HepG2 (cell line): ENCODE data around the gene COX6B1. TPM values are rescaled to one million over a fixed set of nuclear protein-coding genes. Genes with fewer than 3 reads are reported as not detected.
A peak's percentile ranks its signal among the peaks of the same experiment; 100 is the strongest.

Experiments
- CBX1 ChIP-seq: IDR thresholded peaks from one replicate; pipeline ENCODE4 v1.6.1; 2016; ENCODE audit warnings: antibody characterized with exemption, low read depth
- ETV5 ChIP-seq: IDR thresholded peaks from 2 replicates; pipeline ENCODE4 v1.6.1; 2018; ENCODE audit warnings: missing biosample characterization, missing genetic modification reagents, inconsistent platforms, borderline replicate concordance
- FLYWCH1 ChIP-seq: sonication (generic); formaldehyde crosslinking; IDR thresholded peaks from 2 replicates; pipeline ENCODE4 v1.8.1; 2023; ENCODE audit warnings: mild to moderate bottlenecking, missing genetic modification reagents
- HOXA7 ChIP-seq: sonication (generic); formaldehyde crosslinking; IDR thresholded peaks from 2 replicates; pipeline ENCODE4 v1.8.1; 2022; ENCODE audit warnings: mild to moderate bottlenecking, missing genetic modification reagents, moderate library complexity
- MBD4 ChIP-seq: IDR thresholded peaks from 2 replicates; pipeline ENCODE4 v1.6.1; 2012; ENCODE audit warnings: low read length, inconsistent platforms, borderline replicate concordance
- MED1 ChIP-seq: sonication (generic); formaldehyde crosslinking; IDR thresholded peaks from 2 replicates; pipeline ENCODE4 v1.4.0; 2020; ENCODE audit warnings: missing genetic modification reagents
- NBN ChIP-seq: fragments of 450-650 bp; conservative IDR thresholded peaks from 2 replicates; pipeline ENCODE4 v1.6.1; 2017
- NONO ChIP-seq, 2 experiments: fragments of 450-650 bp in 1 of 2; sonication (generic) in 1 of 2; formaldehyde crosslinking in 1 of 2; IDR thresholded peaks in 1 of 2; conservative IDR thresholded peaks in 1 of 2; 2 replicates each; pipeline versions ENCODE4 v1.6.1 to v1.8.0; 2017 to 2022; ENCODE audit warnings: mild to moderate bottlenecking in 1 of 2, missing genetic modification reagents in 1 of 2, moderate library complexity in 1 of 2
- NRL ChIP-seq: sonication (generic); formaldehyde crosslinking; IDR thresholded peaks from 2 replicates; pipeline ENCODE4 v1.5.0; 2020; ENCODE audit warnings: missing genetic modification reagents, mild to moderate bottlenecking, moderate library complexity, borderline replicate concordance
- PAF1 ChIP-seq: IDR thresholded peaks from 2 replicates; pipeline ENCODE4 v1.6.1; 2016; ENCODE audit warnings: missing genetic modification reagents, missing compliant biosample characterization
- RFXAP ChIP-seq: sonication (generic); formaldehyde crosslinking; IDR thresholded peaks from 2 replicates; pipeline ENCODE4 v1.4.0; 2020; ENCODE audit warnings: missing genetic modification reagents, borderline replicate concordance
- SP2 ChIP-seq: sonication (generic); formaldehyde crosslinking; IDR thresholded peaks from 2 replicates; pipeline ENCODE4 v1.5.1; 2020; ENCODE audit warnings: mild to moderate bottlenecking, missing genetic modification reagents
- TBL1XR1 ChIP-seq: fragments of 150-350 bp; IDR thresholded peaks from 2 replicates; pipeline ENCODE4 v1.6.1; 2014; ENCODE audit warnings: borderline replicate concordance, low read length; ENCODE audit not compliant: partially characterized antibody
- U2AF1 ChIP-seq: fragments of 200-400 bp; formaldehyde crosslinking; optimal IDR thresholded peaks from 2 replicates; pipeline ENCODE3; 2017; ENCODE audit warnings: mild to moderate bottlenecking, low read depth, low read length
- XRCC5 ChIP-seq: fragments of 200-400 bp; formaldehyde crosslinking; optimal IDR thresholded peaks from 2 replicates; pipeline ENCODE3; 2017; ENCODE audit warnings: mild to moderate bottlenecking, low read length
- ZFP62 ChIP-seq: sonication (generic); formaldehyde crosslinking; IDR thresholded peaks from 2 replicates; pipeline ENCODE4 v1.4.0; 2020; ENCODE audit warnings: missing genetic modification reagents
- ZNF160 ChIP-seq: sonication (generic); formaldehyde crosslinking; IDR thresholded peaks from 2 replicates; pipeline ENCODE4 v1.8.0; 2022; ENCODE audit warnings: mild to moderate bottlenecking, inconsistent platforms, missing genetic modification reagents
- ZNF24 ChIP-seq: fragments of 450-650 bp; IDR thresholded peaks from 2 replicates; pipeline ENCODE4 v1.6.1; 2017; ENCODE audit warnings: antibody characterized with exemption, mild to moderate bottlenecking
- ZNF556 ChIP-seq: sonication (generic); formaldehyde crosslinking; IDR thresholded peaks from 2 replicates; pipeline ENCODE4 v1.4.0; 2020; ENCODE audit warnings: mild to moderate bottlenecking, missing genetic modification reagents, borderline replicate concordance
- polyA plus RNA-seq, 8 experiments: library from polyadenylated mRNA; depleted of rRNA in 3 of 8; stranded (reverse) in 7 of 8; unstranded in 1 of 8; fragments of >200 nt; fragmentation: Illumina TruSeq in 4 of 8; extraction: Trizol in 4 of 8; gene quantifications; 2 replicates each; pipeline versions ENCODE4 v1.2.1 to v1.2.3, GENCODE V29; 2011 to 2016; ENCODE audit warnings: low read depth in 4 of 8, missing spikeins in 1 of 8, mixed read lengths in 1 of 8; ENCODE audit not compliant: insufficient read depth in 1 of 8
- total RNA-seq, 5 experiments: library from RNA; depleted of rRNA; stranded (reverse); fragments of >200 nt; fragmentation: Illumina TruSeq; extraction: Trizol; gene quantifications; 2 replicates each; pipeline ENCODE4 v1.2.3, GENCODE V29; 2016; ENCODE audit warnings: low read depth in 1 of 5
- TF ChIP-seq, protein P1 (sequence below): sonication (generic); formaldehyde crosslinking; IDR thresholded peaks from 2 replicates; pipeline ENCODE4 v1.5.0; 2020; ENCODE audit warnings: missing genetic modification reagents, mild to moderate bottlenecking, borderline replicate concordance
- TF ChIP-seq, protein P2 (sequence below): sonication (generic); formaldehyde crosslinking; IDR thresholded peaks from 2 replicates; pipeline ENCODE4 v1.5.1; 2020; ENCODE audit warnings: missing genetic modification reagents, mild to moderate bottlenecking, borderline replicate concordance
- TF ChIP-seq, protein P3 (sequence below): IDR thresholded peaks from 2 replicates; pipeline ENCODE4 v1.6.1; 2018; ENCODE audit warnings: missing genetic modification reagents
- TF ChIP-seq, protein P4 (sequence below): sonication (generic); formaldehyde crosslinking; IDR thresholded peaks from 2 replicates; pipeline ENCODE4 v1.8.0; 2022; ENCODE audit warnings: mild to moderate bottlenecking, missing genetic modification reagents, moderate library complexity
- TF ChIP-seq, protein P5 (sequence below): conservative IDR thresholded peaks from 2 replicates; pipeline ENCODE4 v1.6.1; 2018; ENCODE audit warnings: missing genetic modification reagents

COX6B1 gene
- total and polyA plus RNA-seq, 2 of the 13 experiments (the other 11 are each of a cell fraction or from before 2014, with no cell fraction given), result 481 to 487 TPM

DNA sequence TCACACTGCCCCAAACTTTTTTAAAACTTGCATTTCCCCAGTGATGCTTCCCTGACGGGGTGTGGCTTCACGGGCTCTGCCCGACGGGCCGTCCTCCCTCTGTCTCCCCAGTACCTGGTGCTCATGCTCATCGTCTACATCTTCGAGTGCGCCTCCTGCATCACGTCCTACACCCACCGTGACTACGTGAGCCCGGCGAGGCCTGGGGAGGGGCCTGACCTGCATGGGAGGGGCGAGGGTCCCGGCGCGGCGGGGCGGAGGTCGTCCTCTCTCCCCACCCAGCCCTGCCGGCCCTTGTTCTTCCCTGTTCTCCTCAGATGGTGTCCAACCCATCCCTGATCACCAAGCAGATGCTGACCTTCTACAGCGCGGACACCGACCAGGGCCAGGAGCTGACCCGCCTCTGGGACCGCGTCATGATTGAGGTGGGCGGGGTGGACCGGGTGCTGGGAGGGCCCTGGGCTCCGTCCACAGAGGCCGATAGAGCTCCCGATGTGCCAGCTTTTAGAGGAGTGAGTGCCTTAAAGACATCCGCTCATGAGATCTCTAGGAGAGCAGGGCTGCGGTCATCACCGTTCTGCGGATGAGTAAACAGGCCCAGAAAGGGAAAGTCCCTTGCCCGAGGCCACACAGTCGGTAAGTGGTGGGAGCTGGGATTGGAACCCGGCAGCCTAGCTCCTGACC is 25.1 kb downstream of the COX6B1 start (continued):
- no peak for TF ChIP-seq FLYWCH1 (CRISPR knock-in tag)
- no peak for TF ChIP-seq MBD4
- TF ChIP-seq ZNF24, result no peak
- no peak for TF ChIP-seq NBN
- peak; percentile 38 for TF ChIP-seq XRCC5
- TF ChIP-seq TBL1XR1, result no peak
- TF ChIP-seq ZNF556 (CRISPR knock-in tag), result peak; percentile 33; the same call in 1 of the 2 replicates
- no peak for TF ChIP-seq HOXA7 (CRISPR knock-in tag)
- TF ChIP-seq, protein P1, sequence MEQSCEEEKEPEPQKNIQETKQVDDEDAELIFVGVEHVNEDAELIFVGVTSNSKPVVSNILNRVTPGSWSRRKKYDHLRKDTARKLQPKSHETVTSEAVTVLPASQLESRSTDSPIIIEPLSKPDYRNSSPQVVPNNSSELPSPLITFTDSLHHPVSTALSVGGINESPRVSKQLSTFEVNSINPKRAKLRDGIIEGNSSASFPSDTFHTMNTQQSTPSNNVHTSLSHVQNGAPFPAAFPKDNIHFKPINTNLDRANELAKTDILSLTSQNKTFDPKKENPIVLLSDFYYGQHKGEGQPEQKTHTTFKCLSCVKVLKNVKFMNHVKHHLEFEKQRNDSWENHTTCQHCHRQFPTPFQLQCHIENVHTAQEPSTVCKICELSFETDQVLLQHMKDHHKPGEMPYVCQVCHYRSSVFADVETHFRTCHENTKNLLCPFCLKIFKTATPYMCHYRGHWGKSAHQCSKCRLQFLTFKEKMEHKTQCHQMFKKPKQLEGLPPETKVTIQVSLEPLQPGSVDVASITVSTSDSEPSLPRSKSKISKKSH (CRISPR knock-in tag), result 0 out of 2 replicates have a peak, but pooled peaks have one; percentile 16
- no peak for TF ChIP-seq U2AF1
- no peak for TF ChIP-seq ZFP62 (CRISPR knock-in tag)
- no peak for TF ChIP-seq NONO (IDR thresholded peaks at IDR 0.05)
- no peak for TF ChIP-seq NONO (CRISPR knock-in tag; conservative IDR thresholded peaks at IDR 0.05)
- 0 out of 2 replicates have a peak, but pooled peaks have one; percentile 35 for TF ChIP-seq NRL (CRISPR knock-in tag)
- TF ChIP-seq, protein P2, sequence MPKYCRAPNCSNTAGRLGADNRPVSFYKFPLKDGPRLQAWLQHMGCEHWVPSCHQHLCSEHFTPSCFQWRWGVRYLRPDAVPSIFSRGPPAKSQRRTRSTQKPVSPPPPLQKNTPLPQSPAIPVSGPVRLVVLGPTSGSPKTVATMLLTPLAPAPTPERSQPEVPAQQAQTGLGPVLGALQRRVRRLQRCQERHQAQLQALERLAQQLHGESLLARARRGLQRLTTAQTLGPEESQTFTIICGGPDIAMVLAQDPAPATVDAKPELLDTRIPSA, result no peak
- TF ChIP-seq, protein P3, sequence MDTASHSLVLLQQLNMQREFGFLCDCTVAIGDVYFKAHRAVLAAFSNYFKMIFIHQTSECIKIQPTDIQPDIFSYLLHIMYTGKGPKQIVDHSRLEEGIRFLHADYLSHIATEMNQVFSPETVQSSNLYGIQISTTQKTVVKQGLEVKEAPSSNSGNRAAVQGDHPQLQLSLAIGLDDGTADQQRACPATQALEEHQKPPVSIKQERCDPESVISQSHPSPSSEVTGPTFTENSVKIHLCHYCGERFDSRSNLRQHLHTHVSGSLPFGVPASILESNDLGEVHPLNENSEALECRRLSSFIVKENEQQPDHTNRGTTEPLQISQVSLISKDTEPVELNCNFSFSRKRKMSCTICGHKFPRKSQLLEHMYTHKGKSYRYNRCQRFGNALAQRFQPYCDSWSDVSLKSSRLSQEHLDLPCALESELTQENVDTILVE, result no peak
- TF ChIP-seq SP2 (CRISPR knock-in tag), result no peak
- TF ChIP-seq PAF1 (CRISPR knock-in tag), result no peak
- 0 out of 2 replicates have a peak, but pooled peaks have one; percentile 38 for TF ChIP-seq MED1 (CRISPR knock-in tag)
- no peak for TF ChIP-seq CBX1
- no peak for TF ChIP-seq ETV5 (CRISPR knock-in tag)
- peak; percentile 38; the same call in 1 of the 2 replicates for TF ChIP-seq RFXAP
- TF ChIP-seq, protein P4, sequence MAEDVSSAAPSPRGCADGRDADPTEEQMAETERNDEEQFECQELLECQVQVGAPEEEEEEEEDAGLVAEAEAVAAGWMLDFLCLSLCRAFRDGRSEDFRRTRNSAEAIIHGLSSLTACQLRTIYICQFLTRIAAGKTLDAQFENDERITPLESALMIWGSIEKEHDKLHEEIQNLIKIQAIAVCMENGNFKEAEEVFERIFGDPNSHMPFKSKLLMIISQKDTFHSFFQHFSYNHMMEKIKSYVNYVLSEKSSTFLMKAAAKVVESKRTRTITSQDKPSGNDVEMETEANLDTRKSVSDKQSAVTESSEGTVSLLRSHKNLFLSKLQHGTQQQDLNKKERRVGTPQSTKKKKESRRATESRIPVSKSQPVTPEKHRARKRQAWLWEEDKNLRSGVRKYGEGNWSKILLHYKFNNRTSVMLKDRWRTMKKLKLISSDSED (CRISPR knock-in tag), result no peak
- TF ChIP-seq, protein P5, sequence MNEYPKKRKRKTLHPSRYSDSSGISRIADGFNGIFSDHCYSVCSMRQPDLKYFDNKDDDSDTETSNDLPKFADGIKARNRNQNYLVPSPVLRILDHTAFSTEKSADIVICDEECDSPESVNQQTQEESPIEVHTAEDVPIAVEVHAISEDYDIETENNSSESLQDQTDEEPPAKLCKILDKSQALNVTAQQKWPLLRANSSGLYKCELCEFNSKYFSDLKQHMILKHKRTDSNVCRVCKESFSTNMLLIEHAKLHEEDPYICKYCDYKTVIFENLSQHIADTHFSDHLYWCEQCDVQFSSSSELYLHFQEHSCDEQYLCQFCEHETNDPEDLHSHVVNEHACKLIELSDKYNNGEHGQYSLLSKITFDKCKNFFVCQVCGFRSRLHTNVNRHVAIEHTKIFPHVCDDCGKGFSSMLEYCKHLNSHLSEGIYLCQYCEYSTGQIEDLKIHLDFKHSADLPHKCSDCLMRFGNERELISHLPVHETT (CRISPR knock-in tag), result no peak
- no peak for TF ChIP-seq ZNF160 (CRISPR knock-in tag)
